Endometrium (tissue), 2 donors: ENCODE data around the gene UGT2A2.
"Not testable (repeated sequence)": the region's sequence is repeated elsewhere in the genome, so short reads cannot be mapped to it uniquely, and the experiment has no call there.

Experiments
- FAIRE-seq: peaks from 2 replicates; lab custom pipeline; 2012; peaks lifted over from hg19 to GRCh38; lab: Jason Lieb, UNC
- donor health status: control.
- donor health status: control.

The UGT2A2 gene

DNA sequence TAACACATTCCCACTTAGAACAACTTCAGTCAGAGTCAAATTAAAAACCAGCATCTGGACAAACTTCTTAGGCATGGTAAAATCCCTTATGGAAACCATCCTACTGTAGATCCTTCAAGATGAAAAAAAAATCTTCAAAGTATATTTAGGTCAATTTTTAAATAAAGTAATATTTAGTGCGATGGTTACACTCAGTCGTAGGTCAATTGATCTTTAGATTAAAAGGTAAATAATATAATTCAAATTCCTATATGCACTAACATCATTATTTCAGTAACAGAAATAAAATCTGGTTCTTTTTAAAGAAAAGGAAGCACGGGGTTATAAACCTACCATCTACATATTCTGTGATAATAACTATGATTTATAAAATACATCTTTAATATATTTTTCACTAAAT is at the start of gene UGT2A2:
Gene UGT2A2, minus strand, starts transcription at position 101 of the 400 bp plus-strand sequence. Its CDS starts 2 bp downstream, at position 99.
- no peak for FAIRE-seq

GRCh38 chr4:69684804-69685203 is 45.4 kb upstream of the UGT2A2 start:
- FAIRE-seq: no peak

DNA sequence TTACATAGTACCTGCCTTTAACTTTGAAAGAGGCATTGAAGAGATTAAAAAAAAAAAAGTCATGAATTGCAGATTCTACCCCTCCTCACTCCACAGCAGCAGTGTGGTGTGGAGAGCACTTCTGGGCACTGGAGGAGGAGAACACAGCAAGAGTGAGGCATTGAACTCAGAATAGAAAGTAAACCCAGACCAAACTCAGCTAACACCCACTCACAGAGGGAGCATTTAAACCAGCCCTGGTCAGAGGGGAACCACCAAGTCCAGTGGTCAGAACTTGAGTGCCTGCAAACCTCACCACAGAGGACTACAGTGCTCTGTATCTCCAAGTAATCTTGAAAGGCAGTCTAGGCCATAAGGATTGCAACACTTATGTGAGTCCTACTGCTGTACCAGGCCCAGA is 29.2 kb upstream of the UGT2A2 start:
- no peak for FAIRE-seq

- not testable (repeated sequence) for FAIRE-seq
Measured at GRCh38 chr4:69664009-69664408, 24.6 kb upstream of the UGT2A2 start.

DNA sequence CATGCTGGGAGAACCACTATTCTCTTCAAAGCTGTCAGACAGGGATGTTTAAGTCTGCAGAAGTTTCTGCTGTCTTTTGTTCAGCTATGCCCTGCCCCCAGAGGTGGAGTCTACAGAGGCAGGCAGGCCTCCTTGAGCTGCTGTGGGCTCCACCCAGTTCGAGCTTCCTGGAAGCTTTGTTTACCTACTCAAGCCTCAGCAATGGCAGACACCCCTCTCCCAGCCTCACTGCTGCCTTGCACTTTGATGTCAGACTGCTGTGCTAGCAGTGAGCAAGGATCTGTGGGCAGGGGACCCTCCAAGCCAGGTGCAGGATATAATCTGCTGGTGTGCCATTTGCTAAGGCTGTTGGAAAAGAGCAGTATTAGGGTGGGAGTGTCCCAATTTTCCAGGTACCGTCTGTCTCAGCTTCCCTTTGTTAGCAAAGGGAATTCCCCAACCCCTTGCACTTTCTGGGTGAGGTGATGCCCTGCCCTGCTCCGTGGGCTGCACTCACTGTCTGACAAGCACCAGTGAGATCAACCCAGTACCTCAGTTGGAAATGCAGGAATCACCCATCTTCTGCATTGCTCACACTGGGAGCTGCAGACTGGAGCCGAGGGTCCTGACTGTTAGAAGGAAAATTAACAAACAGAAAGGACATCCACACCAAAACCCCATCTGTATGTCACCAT is 21.8 kb upstream of the UGT2A2 start:
- not testable (repeated sequence) for FAIRE-seq

- FAIRE-seq: no peak
Measured at GRCh38 chr4:69658133-69658532, 18.7 kb upstream of the UGT2A2 start.

DNA sequence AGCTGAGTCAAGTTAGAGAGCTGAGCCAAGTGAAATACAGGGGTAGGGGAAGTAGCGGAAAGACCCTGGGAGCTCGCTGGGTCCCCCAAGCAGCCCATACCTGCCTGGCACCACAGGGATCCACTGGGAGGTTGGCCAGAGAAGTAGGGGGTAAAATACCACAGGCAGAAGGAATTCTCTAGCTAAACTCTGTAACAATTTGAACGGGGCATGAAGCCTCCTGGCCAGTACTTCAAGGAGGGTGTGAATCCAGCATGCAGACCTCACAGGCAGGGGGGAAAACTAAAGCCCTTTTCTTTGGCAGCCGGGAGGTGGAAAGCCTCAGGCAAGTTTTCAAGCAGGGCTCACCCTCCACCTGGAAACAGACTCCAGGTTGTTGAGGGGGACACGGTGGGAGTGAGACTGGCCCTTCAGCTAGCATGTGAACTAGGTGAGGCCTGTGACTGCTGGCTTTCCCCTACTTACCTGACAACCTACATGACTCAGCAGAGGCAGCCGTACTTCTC is 17.3 kb upstream of the UGT2A2 start:
- FAIRE-seq: no peak

- no peak for FAIRE-seq
Measured at GRCh38 chr4:69653147-69653546, 13.7 kb upstream of the UGT2A2 start, which contains the start of gene UGT2A1. TSS of gene UGT2A1 (minus strand) at chr4:69653247. CDS start at chr4:69647644, 5,603 bp downstream.

- no peak for FAIRE-seq
Measured at GRCh38 chr4:69650872-69651271, 11.4 kb upstream of the UGT2A2 start.

DNA sequence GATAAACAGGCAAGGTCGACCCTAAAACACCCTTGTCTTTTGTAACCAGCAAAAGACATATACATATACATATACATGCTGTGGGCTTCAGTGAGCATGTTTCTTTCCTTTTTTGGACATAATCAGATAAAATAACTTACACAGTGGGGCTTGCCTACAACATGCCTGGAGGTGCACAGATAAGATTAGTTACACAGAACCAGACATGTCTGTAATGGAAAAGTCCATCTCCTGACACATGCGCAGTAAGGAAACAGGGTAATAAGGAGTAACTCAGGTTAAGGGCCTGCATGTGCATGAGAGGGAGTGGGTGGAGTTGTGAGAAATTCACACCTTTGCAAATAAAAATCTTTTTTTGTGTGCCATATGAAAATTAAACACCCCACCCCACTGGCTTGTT is 10.2 kb upstream of the UGT2A2 start:
- no peak for FAIRE-seq

DNA sequence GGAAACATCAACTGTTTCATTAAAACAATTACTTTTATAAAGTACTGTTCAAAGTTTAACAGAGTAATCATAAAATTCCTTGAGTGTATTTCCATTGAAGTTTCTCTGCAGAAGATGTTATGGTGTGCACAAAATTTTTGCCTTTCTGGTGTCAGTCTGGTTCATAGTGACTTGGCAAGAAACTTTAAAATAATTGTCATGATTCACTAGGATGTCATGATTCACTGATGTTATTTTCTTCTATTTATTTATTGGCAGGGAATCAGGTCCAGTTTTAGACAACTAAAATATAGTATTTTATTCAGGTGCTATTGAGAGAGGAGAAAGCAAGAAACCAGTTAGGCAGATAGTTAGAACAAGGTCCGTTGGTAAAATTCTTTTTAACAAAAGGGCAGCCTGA is 9.8 kb upstream of the UGT2A2 start:
- FAIRE-seq: no peak

- no peak for FAIRE-seq
Measured at GRCh38 chr4:69642961-69643360, 3.5 kb upstream of the UGT2A2 start.

DNA sequence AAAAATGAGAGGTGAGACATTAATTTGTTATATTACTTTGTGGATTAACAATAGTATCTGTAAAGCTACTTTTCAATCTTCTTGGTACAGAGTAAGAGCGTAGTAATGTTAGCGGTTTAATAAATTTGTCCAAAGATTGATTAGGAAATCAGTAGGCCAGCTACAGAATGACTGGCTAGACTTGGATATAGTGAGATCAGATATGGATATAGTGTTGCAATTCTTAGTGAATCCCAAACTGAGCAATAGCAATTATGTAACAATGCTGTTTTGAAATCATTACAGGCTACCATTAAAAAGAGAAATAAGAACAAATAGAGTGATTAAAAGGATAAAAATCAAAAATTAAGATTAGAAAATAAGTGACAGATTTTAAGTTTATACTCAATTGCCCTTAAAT is 847 bp upstream of the UGT2A2 start:
- FAIRE-seq: no peak

DNA sequence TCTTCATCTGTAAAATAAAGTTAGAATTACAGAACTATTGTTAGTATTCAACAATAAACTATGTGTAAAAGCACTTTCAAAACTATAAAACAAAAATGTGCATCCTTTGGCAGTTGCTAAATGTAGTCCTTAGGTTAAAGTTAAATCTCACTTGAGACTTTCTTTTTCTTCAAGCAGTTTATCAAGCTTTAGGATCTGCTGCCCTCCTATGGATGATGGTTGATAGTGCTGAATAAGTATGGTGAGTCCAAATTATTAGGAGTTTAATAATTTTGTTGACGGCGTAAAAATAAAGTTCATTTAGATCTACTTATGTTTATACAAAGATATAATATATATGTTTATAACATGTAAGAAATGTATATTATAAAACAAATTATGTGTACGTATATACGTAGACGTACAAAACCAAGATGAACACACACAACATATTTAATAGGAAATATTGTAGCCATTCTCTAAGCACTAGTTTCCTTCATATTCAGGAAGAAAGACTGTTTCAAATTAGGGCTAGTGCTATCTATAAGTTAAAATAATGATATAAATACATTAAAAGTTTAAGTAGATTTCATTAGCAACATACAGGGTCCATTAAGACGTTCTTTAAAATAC is 22.3 kb downstream of the UGT2A2 start:
- FAIRE-seq: peak; percentile 57

DNA sequence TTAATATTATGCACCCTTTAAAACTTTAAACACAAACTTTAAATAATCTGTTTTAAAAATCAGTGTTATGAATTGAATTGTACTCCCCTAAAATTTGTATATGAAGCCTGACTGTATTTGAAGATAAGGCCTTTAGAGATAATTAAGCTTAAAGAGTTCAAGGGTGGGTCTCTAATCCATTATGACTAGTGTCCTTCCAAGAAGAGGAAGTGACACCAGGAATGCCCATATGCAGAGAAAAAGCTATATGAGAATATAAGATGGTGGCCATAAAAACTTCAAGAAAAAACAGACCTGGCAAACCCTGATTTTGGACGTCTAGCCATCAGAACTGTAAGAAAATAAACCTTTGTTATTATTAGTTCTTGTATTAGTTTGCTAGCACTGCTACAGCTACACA is 29.0 kb downstream of the UGT2A2 start:
- no peak for FAIRE-seq

DNA sequence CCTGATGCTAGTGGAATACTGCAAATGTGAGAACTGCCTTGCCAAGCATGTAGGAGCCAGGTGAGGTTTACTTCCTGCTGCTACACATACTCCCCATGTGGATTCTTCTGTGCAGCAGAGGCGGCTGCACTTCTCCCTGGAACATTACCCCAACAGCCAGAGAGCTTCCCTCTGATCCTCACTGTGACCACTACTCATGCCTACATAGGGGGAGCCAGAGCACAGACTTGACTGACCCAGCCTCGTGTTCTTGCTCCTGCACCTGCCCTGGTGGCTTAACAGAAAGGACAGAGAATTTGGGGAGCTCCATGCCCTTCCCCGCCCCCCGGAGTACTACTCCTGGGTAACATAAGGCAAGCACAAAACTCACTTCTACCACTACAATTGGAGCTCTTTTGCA is 38.4 kb downstream of the UGT2A2 start:
- no peak for FAIRE-seq

DNA sequence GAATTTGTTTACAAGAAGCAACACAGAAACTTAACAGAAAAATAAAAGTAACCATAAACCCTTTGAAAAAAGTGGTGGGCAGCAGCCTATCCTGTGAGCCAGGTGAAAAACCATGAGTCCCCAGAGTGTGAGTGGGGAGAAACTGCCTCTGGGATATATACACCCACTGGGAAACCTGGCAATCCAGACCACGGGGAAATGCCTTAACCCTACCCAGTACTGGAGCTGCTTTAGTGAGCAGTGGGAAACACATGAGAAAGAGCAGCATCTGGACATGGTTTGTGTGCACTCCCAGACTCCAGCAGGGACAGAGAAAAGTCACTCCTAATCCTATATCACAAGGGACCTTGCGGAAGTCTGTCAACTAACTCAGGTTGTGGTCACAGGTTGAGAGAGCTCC is 39.4 kb downstream of the UGT2A2 start:
- no peak for FAIRE-seq

GRCh38 chr4:69594382-69594781 is 45.1 kb downstream of the UGT2A2 start:
- FAIRE-seq: no peak

GRCh38 chr4:69591364-69591763 is 48.1 kb downstream of the UGT2A2 start:
- no peak for FAIRE-seq

- FAIRE-seq: no peak
Measured at GRCh38 chr4:69589884-69590283, 49.6 kb downstream of the UGT2A2 start.

DNA sequence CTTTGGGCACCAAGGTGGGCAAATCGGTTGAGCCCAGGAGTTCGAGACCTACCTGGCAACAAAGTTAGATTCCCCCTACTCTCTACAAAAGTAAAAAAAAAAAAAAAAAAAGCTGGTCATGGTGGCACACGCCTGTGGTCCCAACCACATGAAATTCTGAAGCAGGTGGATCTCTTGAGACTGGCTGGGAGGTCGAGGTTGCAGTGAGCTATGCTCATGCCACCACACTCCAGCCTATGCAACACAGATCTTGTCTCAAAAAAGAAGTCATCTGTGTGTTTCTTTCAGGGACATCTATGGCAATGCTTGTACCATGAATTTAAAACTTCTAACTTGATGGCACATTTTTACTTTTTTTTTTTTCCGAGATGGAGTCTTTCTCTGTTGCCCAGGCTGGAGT is 55.3 kb downstream of the UGT2A2 start:
- FAIRE-seq: no peak

DNA sequence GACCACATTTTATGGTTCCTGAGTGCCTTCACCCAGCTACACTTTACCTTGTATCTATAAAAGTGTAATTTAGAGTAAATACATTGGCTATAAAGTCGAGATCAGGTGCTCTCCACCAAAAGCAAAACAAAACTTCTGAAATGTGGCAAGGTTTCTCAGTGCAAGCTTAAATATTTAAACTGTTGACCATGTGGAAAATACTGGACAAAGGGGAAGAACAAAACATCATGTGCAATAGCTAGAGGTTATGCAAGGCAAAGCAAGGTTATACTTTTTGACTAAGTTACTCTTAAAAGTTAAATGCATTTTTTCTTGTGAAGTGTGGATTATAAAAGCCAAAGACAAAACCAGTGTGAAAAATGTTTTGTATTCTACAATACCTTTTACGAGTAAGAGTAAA is 55.9 kb downstream of the UGT2A2 start:
- FAIRE-seq: no peak

GRCh38 chr4:69577245-69577644 is 62.2 kb downstream of the UGT2A2 start:
- no peak for FAIRE-seq
